Body of pancreas (tissue), 4 donors: ENCODE measurements around the gene ATP2C2. TPM values are rescaled to one million over a fixed set of nuclear protein-coding genes. Genes with fewer than 3 reads are reported as not detected.
"Not testable (repeated sequence)": the region's sequence is repeated elsewhere in the genome, so short reads cannot be mapped to it uniquely, and the experiment has no call there.

Experiments used
- ATAC-seq: fragments of 150-250 bp; one replicate; pipeline ENCODE4 v1.9.1; 2016
- DNase-seq, 4 donors: peaks; one replicate each; pipeline ENCODE4 v3.0.0-alpha.2; 2019
- H3K27ac ChIP-seq, 4 donors: fragments of 200-600 bp; sonication (generic); 1 replicate in 3 of 4; 2 replicates in 1 of 4; pipeline versions ENCODE4 v1.5.1 to v1.6.1; 2016 to 2019; ENCODE audit warnings: mild to moderate bottlenecking in 1 of 4, mixed read lengths in 1 of 4, moderate library complexity in 1 of 4
- H3K27me3 ChIP-seq, 2 donors: fragments of 200-600 bp; sonication (generic); one replicate each; pipeline ENCODE4 v1.6.0; 2016; ENCODE audit warnings: mild to moderate bottlenecking in 1 of 2
- H3K36me3 ChIP-seq, 2 donors: fragments of 200-600 bp; sonication (generic); replicated peaks in 1 of 2; 2 replicates each; pipeline ENCODE4 v1.5.1; 2016; ENCODE audit warnings: low read depth in 2 of 2; ENCODE audit not compliant: insufficient read depth in 1 of 2
- H3K4me1 ChIP-seq: fragments of 200-600 bp; sonication (generic); one replicate; pipeline ENCODE4 v1.6.0; 2016
- H3K4me3 ChIP-seq, 2 donors: fragments of 200-600 bp; sonication (generic); 1 replicate in 1 of 2; 2 replicates in 1 of 2; pipeline ENCODE4 v1.5.1; 2016 to 2019
- H3K9me3 ChIP-seq, 3 donors: fragments of 200-600 bp; sonication (generic); 1 replicate in 2 of 3; 2 replicates in 1 of 3; pipeline ENCODE4 v1.5.1; 2016
- POLR2A ChIP-seq, 3 donors: fragments of 450-650 bp; IDR thresholded peaks; one replicate each; pipeline ENCODE4 v1.6.1; 2016; ENCODE audit warnings: antibody characterized with exemption in 3 of 3, mild to moderate bottlenecking in 2 of 3
- WGBS, 2 donors: methylation state at CpG; one replicate each; pipeline ENCODE4 v1.1.5; 2017; 5-methylcytosine and 5-hydroxymethylcytosine counted together
- intact Hi-C: fragments of 100-400 bp; cut with DNase I; formaldehyde crosslinking; loops from one replicate; pipeline ENCODE4 v1.15.1; 2023
- total RNA-seq, 2 donors: library from RNA; depleted of rRNA; stranded (reverse); fragments of >200 nt; gene quantifications; one replicate each; pipeline ENCODE4 v1.1.0, GENCODE V29; 2016
- TF ChIP-seq, protein P1 (sequence below), 7 experiments: fragments of 450-650 bp in 4 of 7; fragments of 200-600 bp in 3 of 7; sonication (generic) in 3 of 7; IDR thresholded peaks; one replicate each; pipeline ENCODE4 v1.5.1; 2016 to 2019; ENCODE audit warnings: antibody characterized with exemption in 7 of 7

Gene ATP2C2
- total RNA-seq, 2 donors from 2014 or later: 2.1 to 18.1 TPM

DNA sequence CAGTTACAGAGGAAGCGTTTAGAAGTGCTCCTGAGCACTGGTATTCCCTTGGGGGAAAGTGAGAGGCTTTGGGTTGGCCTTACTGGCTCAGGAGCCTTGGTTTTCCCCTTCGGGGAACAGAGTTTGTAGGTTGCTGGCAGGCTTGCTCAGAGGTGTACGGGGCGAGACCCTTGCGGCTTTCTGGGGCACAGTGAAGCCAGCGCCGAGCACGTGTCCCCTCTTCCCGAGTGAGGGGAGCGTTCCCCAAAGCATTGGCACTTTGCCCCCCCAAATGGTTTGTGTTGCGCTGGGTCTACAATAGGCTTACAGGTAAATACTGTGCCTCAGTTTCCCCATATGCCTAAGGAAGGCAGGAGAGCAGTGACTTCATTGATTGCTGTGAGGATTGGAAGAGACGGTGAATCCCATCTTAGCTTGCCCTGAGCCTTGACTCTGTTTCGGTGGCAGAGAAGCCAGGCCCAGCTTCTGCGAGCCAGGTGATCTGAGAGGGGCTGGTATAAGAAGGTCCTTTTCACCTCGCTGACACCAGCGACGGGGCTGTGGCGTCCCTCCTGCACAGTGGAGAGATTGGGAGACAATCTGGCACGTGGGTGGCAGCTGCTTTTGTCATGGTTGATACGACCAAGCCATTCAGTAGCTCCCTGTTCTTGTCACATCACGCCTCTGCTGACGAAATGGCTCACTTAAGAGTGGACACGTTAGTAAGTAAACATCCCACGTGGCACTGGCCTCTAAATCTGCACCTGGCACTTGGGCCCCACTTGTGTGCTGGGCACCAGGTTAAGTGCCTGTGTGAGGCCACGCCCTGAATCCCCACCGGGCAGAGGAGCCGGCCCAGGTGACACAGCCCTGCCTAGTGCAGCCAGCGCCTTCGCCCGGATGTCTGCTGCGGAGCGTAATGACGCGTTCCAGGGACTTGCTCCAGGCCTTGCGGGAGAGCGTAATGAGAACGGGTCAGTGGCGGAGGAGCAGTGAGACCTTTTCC is 81.1 kb downstream of the ATP2C2 start:
- TF ChIP-seq POLR2A (IDR thresholded peaks at IDR 0.05): no peak
- TF ChIP-seq, protein P1, sequence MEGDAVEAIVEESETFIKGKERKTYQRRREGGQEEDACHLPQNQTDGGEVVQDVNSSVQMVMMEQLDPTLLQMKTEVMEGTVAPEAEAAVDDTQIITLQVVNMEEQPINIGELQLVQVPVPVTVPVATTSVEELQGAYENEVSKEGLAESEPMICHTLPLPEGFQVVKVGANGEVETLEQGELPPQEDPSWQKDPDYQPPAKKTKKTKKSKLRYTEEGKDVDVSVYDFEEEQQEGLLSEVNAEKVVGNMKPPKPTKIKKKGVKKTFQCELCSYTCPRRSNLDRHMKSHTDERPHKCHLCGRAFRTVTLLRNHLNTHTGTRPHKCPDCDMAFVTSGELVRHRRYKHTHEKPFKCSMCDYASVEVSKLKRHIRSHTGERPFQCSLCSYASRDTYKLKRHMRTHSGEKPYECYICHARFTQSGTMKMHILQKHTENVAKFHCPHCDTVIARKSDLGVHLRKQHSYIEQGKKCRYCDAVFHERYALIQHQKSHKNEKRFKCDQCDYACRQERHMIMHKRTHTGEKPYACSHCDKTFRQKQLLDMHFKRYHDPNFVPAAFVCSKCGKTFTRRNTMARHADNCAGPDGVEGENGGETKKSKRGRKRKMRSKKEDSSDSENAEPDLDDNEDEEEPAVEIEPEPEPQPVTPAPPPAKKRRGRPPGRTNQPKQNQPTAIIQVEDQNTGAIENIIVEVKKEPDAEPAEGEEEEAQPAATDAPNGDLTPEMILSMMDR (IDR thresholded peaks at IDR 0.05): no peak
- Histone ChIP-seq H3K4me3 (no peak overlapping the region), H3K27ac (no peak overlapping the region), H3K4me1 (no peaks in the 10 kb centered on the region), H3K36me3 (no peaks in the 10 kb centered on the region), H3K9me3 (no peaks in the 10 kb centered on the region), H3K27me3 (peaks cover 0 to 3% of the 10 kb centered on the region in 2 donors)
- ATAC-seq (no peak), DNase-seq (peak in 3 of 4 donors; percentile 25 to 28 (median 26))
- intact Hi-C loops: no loop called here
- WGBS, 2 donors: 75 to 78% methylated on average over 28 to 38 of the region's 38 CpGs

DNA sequence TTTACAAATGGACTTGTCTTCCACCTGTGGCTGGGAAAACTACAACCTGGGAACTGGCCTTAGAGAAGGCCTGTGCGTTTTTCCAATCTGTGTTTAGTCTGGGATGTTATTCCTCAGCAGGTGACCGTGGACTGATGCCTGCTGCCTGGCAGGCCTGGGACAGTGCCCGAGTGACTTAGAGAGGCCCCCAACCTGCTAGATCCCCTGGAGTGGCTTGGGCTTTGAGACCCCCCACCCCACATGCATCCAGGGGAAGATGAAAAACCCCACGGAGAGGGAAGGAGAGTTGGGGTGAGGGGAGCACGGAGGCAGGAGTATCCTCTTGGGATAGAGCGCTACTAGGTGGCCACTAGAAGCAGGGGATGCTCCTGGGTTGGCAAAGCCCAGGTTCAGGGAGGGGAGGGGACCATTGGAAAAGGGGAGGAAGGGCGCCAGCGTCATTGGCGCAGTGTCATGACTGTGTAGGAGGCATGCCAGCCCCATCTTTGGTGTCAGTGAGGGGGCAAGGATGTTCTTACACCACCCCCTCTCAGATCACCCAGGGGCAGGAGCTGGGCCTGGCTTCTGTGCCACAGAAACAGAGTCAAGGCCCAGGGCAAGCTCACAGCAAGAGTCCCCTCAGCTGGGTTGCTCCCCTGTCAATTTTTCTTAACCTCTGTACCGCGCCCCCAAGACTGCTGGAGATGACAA is 82.0 kb downstream of the ATP2C2 start:
- ATAC-seq (no peak), DNase-seq (no peak)
- peaks cover 0 to 3% of the 10 kb centered on the region in 2 donors for H3K27me3 ChIP-seq
- H3K4me1 ChIP-seq: no peaks in the 10 kb centered on the region
- no peak overlapping the region for H3K4me3 ChIP-seq
- TF ChIP-seq, protein P1 (IDR thresholded peaks at IDR 0.05): no peak
- TF ChIP-seq POLR2A (IDR thresholded peaks at IDR 0.05): no peak
- H3K36me3 ChIP-seq: no peaks in the 10 kb centered on the region
- H3K27ac ChIP-seq: no peak overlapping the region
- 69 to 73% methylated on average over 11 of the region's 11 CpGs for WGBS, 2 donors
- intact Hi-C loops: no loop called here
- H3K9me3 ChIP-seq: no peaks in the 10 kb centered on the region

DNA sequence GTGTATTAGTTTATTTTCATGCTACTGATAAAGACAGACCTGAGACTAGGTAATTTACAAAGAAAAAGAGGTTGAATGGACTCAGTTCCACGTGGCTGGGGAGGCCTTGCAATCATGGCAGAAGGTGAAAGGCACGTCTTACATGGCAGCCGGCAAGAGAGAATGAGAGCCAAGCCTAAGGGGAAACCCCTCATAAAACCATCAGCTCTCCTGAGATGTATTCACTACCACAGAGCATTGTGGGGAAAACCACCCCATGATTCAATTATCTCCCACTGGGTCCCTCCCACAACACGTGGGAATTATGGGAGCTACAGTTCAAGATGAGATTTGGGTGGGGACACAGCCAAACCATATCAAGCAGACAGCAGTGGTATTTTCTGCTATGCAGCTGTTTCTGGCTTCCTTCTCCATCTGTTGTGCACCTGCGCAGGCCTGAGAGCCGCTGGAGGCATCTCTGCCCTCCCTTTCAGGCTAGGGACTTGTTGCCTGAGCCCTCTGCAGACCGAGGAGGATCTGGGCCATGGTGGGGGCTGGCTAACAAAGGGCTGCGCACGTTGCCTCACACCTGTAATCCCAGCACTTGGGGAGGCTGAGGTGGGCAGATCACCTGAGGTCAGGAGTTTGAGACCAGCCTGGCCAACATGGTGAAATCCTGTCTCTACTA is 82.8 kb downstream of the ATP2C2 start:
- H3K27me3 ChIP-seq, H3K4me3 ChIP-seq, H3K27ac ChIP-seq, ATAC-seq, intact Hi-C loops, H3K36me3 ChIP-seq, H3K9me3 ChIP-seq, H3K4me1 ChIP-seq, DNase-seq: not testable (repeated sequence)
- WGBS, 2 donors: 70 to 88% methylated on average over 7 to 9 of the region's 9 CpGs

DNA sequence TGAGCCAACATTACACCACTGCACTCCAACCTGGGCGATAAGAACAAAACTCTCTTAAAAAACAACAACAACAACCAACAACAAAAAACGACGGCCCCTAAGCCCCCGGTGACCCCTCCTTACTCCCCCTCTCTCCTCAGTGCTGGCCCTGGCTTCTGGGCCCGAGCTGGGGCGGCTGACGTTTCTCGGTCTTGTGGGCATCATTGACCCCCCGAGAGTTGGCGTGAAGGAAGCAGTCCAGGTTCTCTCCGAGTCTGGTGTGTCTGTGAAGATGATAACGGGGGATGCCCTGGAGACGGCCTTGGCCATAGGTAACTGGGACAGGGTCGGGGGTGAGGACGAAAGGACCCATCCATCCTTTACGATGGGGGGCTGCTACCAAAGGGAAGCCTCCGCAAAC is 83.4 kb downstream of the ATP2C2 start:
- peaks cover 0 to 3% of the 10 kb centered on the region in 2 donors for H3K27me3 ChIP-seq
- no peaks in the 10 kb centered on the region for H3K36me3 ChIP-seq
- no peak for ATAC-seq
- H3K27ac ChIP-seq: no peak overlapping the region
- no peak for DNase-seq
- TF ChIP-seq, protein P1 (IDR thresholded peaks at IDR 0.05): no peak
- intact Hi-C loops: no loop called here
- WGBS, 2 donors: 64 to 82% methylated on average over 16 to 17 of the region's 17 CpGs
- no peak overlapping the region for H3K4me3 ChIP-seq
- no peaks in the 10 kb centered on the region for H3K4me1 ChIP-seq
- H3K9me3 ChIP-seq: no peaks in the 10 kb centered on the region
